Panc1 (cell line): ENCODE data around the gene GRIK4. TPM values are rescaled to one million over a fixed set of nuclear protein-coding genes. Genes with fewer than 3 reads are reported as not detected.

Experiments
- ATAC-seq: fragments of 200-7000 bp; cut with Tn5 transposase; 2 replicates; pipeline ENCODE4 v1.9.1; 2020; ENCODE audit warnings: mild to moderate bottlenecking, moderate library complexity
- BruUV-seq: library from RNA; stranded (reverse); fragments of 400-500 nt; replicated peaks from 2 replicates; lab custom pipeline; 2021; lab: Mats Ljungman, UMichigan
- CTCF ChIA-PET: fragments of 300-600 bp; sonication (Branson Sonifier 250); formaldehyde crosslinking; loops from one replicate; lab custom pipeline; 2022; ENCODE audit warnings: antibody characterized with exemption; lab: Charles Lee
- POLR2A ChIA-PET: fragments of 300-600 bp; sonication (Branson Sonifier 250); formaldehyde crosslinking; loops from one replicate; lab custom pipeline; 2022; ENCODE audit warnings: antibody characterized with exemption; lab: Charles Lee
- DNase-seq: peaks from one replicate; pipeline ENCODE4 v3.0.0-alpha.2; 2010; ENCODE audit warnings: low read depth, low spot score
- H3K27ac ChIP-seq: 2 replicates; pipeline ENCODE4 v1.5.1; 2011; ENCODE audit warnings: mild to moderate bottlenecking, low read length, inconsistent platforms
- H3K27me3 ChIP-seq: fragments of 200-500 bp; sonication (Bioruptor generic); 2 replicates; pipeline ENCODE4 v1.6.0; 2014; ENCODE audit warnings: low read length, inconsistent platforms; ENCODE audit not compliant: control insufficient read depth, insufficient read depth
- H3K36me3 ChIP-seq: fragments of 200-500 bp; sonication (Bioruptor generic); 2 replicates; pipeline ENCODE4 v1.5.1; 2014; ENCODE audit warnings: inconsistent platforms, mild to moderate bottlenecking, low read length, moderate library complexity; ENCODE audit not compliant: control insufficient read depth, insufficient read depth
- H3K4me1 ChIP-seq: 2 replicates; pipeline ENCODE4 v1.5.1; 2011; ENCODE audit warnings: inconsistent platforms, mild to moderate bottlenecking, low read length, moderate library complexity; ENCODE audit not compliant: control insufficient read depth, insufficient read depth
- H3K4me3 ChIP-seq, 2 experiments: 2 replicates each; pipeline ENCODE4 v1.5.1; 2011 to 2012; ENCODE audit warnings: low read depth in 2 of 2, low read length in 2 of 2, mild to moderate bottlenecking in 2 of 2, inconsistent platforms in 1 of 2, moderate library complexity in 1 of 2
- H3K9me3 ChIP-seq: fragments of 200-500 bp; sonication (Bioruptor generic); 2 replicates; pipeline ENCODE4 v1.5.1; 2014; ENCODE audit warnings: low read depth, mild to moderate bottlenecking, inconsistent platforms, low read length, moderate library complexity; ENCODE audit not compliant: control insufficient read depth, insufficient read depth
- CTCF ChIP-seq: fragments of 450-650 bp; IDR thresholded peaks from 2 replicates; pipeline ENCODE4 v1.5.1; 2017; ENCODE audit warnings: mild to moderate bottlenecking
- POLR2AphosphoS5 ChIP-seq: IDR thresholded peaks from 2 replicates; pipeline ENCODE4 v1.6.1; 2012; ENCODE audit warnings: mild to moderate bottlenecking, low read depth, low read length, moderate library complexity
- REST ChIP-seq, 2 experiments: IDR thresholded peaks; 2 replicates each; pipeline ENCODE4 v1.6.1; 2011 to 2012; ENCODE audit warnings: low read depth in 2 of 2, control low read depth in 1 of 2, low read length in 1 of 2, mild to moderate bottlenecking in 1 of 2, moderate library complexity in 1 of 2; ENCODE audit not compliant: insufficient read depth in 1 of 2
- SIN3A ChIP-seq: IDR thresholded peaks from 2 replicates; pipeline ENCODE4 v1.6.1; 2012; ENCODE audit warnings: low read depth, mild to moderate bottlenecking, low read length, moderate library complexity, borderline replicate concordance; ENCODE audit not compliant: insufficient read depth
- TCF7L2 ChIP-seq: IDR thresholded peaks from 2 replicates; pipeline ENCODE4 v1.6.1; 2011; ENCODE audit warnings: mild to moderate bottlenecking, low read depth, low read length, inconsistent platforms
- in situ Hi-C: cut with HindIII; loops from 2 replicates; pipeline ENCODE4 v1.10.0; 2016; ENCODE audit warnings: low sequenced_read_pairs, low pct_unique_long_range_greater_than_20kb
- intact Hi-C: fragments of 100-400 bp; cut with micrococcal nuclease; formaldehyde crosslinking; loops from one replicate; pipeline ENCODE4 v1.10.0; 2022; ENCODE audit not compliant: unreplicated experiment
- total RNA-seq: library from RNA; stranded (reverse); gene quantifications from one replicate; pipeline ENCODE4 v1.2.1, GENCODE V29; 2021; ENCODE audit not compliant: unreplicated experiment

GRIK4 gene
- total RNA-seq, 1 experiment from 2014 or later: 0.62 TPM

GRCh38 chr11:120689596-120690275, 178.2 kb downstream of the GRIK4 start:
- peaks cover 29% of the 10 kb centered on the region for H3K27me3 ChIP-seq
- CTCF ChIA-PET: no interaction called here
- H3K36me3 ChIP-seq: no peaks in the 10 kb centered on the region
- H3K27ac ChIP-seq: no peak overlapping the region
- POLR2A ChIA-PET: no interaction called here
- intact Hi-C loops (loop anchor here (10.0 kb wide), 2 partner anchors 115 to 265 kb away; no protein-coding TSS in a partner anchor), in situ Hi-C loops (no loop called here)
- no TSS peak for BruUV-seq
- TF ChIP-seq CTCF: no peak
- TF ChIP-seq REST (IDR thresholded peaks at IDR 0.05; ENCODE audit: insufficient read depth in 1 of 2, low read depth in 2 of 2, low read length in 1 of 2): no peak
- no peak for TF ChIP-seq SIN3A
- no peak for TF ChIP-seq TCF7L2
- no peak for TF ChIP-seq POLR2AphosphoS5
- no peaks in the 10 kb centered on the region for H3K4me1 ChIP-seq
- H3K9me3 ChIP-seq: no peaks in the 10 kb centered on the region
- DNase-seq (no peak), ATAC-seq (no peak)
- H3K4me3 ChIP-seq: no peak overlapping the region

- no peaks in the 10 kb centered on the region for H3K9me3 ChIP-seq
- in situ Hi-C loops: no loop called here
- BruUV-seq: no TSS peak
- DNase-seq (no peak), ATAC-seq (no peak)
- no peaks in the 10 kb centered on the region for H3K4me1 ChIP-seq
- no peak overlapping the region for H3K4me3 ChIP-seq
- POLR2A ChIA-PET: no interaction called here
- intact Hi-C loops: no loop called here
- CTCF ChIA-PET: no interaction called here
- TF ChIP-seq CTCF: no peak
- TF ChIP-seq SIN3A: no peak
- TF ChIP-seq REST (IDR thresholded peaks at IDR 0.05; ENCODE audit: insufficient read depth in 1 of 2, low read depth in 2 of 2, low read length in 1 of 2): no peak
- TF ChIP-seq POLR2AphosphoS5: no peak
- no peak for TF ChIP-seq TCF7L2
- no peaks in the 10 kb centered on the region for H3K36me3 ChIP-seq
- peaks cover 24% of the 10 kb centered on the region for H3K27me3 ChIP-seq
- H3K27ac ChIP-seq: no peak overlapping the region
Observed at GRCh38 chr11:120690406-120690805, 178.9 kb downstream of the GRIK4 start.
